GM12878 (cell line): ENCODE data around the gene ENDOD1. TPM values are rescaled to one million over a fixed set of nuclear protein-coding genes. Genes with fewer than 3 reads are reported as not detected.

Experiments used
- ATF7 ChIP-seq: fragments of 450-650 bp; IDR thresholded peaks from 2 replicates; pipeline ENCODE4 v1.6.1; 2016; ENCODE audit warnings: low read depth, mild to moderate bottlenecking
- BACH1 ChIP-seq: fragments of 450-650 bp; IDR thresholded peaks from 2 replicates; pipeline ENCODE4 v1.6.1; 2017; ENCODE audit warnings: mild to moderate bottlenecking, borderline replicate concordance
- BCL11A ChIP-seq: IDR thresholded peaks from 2 replicates; pipeline ENCODE4 v1.6.1; 2011; ENCODE audit warnings: low read depth, low read length
- BHLHE40 ChIP-seq, 2 experiments: fragments of 450-650 bp in 1 of 2; IDR thresholded peaks; 2 replicates each; pipeline ENCODE4 v1.6.1; 2011 to 2017; ENCODE audit warnings: low read depth in 2 of 2, borderline replicate concordance in 1 of 2, improper control_type of control experiment in 1 of 2, low read length in 1 of 2, mild to moderate bottlenecking in 1 of 2
- EZH2 ChIP-seq: IDR thresholded peaks from 2 replicates; pipeline ENCODE4 v1.6.1; 2012; ENCODE audit warnings: low read depth, mild to moderate bottlenecking, control low read depth, inconsistent platforms, low read length, borderline replicate concordance; ENCODE audit not compliant: control insufficient read depth
- GATAD2B ChIP-seq: fragments of 450-650 bp; conservative IDR thresholded peaks from 2 replicates; pipeline ENCODE4 v1.6.1; 2017; ENCODE audit warnings: low read depth, mild to moderate bottlenecking, moderate library complexity
- HDAC2 ChIP-seq: fragments of 200-600 bp; sonication (generic); IDR thresholded peaks from 2 replicates; pipeline ENCODE4 v1.6.1; 2017
- HDAC6 ChIP-seq: fragments of 200-600 bp; sonication (generic); IDR thresholded peaks from one replicate; pipeline ENCODE4 v1.8.0; 2017; ENCODE audit warnings: antibody characterized with exemption; ENCODE audit not compliant: unreplicated experiment
- HDGF ChIP-seq: fragments of 450-650 bp; IDR thresholded peaks from 2 replicates; pipeline ENCODE4 v1.6.1; 2016; ENCODE audit warnings: antibody characterized with exemption
- IKZF2 ChIP-seq, 2 experiments: fragments of 450-650 bp; IDR thresholded peaks; 2 replicates each; pipeline ENCODE4 v1.6.1; 2017; ENCODE audit warnings: mild to moderate bottlenecking in 2 of 2, moderate library complexity in 2 of 2
- MAX ChIP-seq: IDR thresholded peaks from 2 replicates; pipeline ENCODE4 v1.6.1; 2012; ENCODE audit warnings: low read depth, low read length, improper control_type of control experiment
- NBN ChIP-seq: fragments of 450-650 bp; IDR thresholded peaks from 2 replicates; pipeline ENCODE4 v1.6.1; 2016
- PKNOX1 ChIP-seq: fragments of 450-650 bp; IDR thresholded peaks from 2 replicates; pipeline ENCODE4 v1.6.1; 2016; ENCODE audit warnings: mild to moderate bottlenecking
- REST ChIP-seq: IDR thresholded peaks from 2 replicates; pipeline ENCODE4 v1.6.1; 2012; ENCODE audit warnings: mild to moderate bottlenecking, low read depth, low read length
- SIN3A ChIP-seq: IDR thresholded peaks from 2 replicates; pipeline ENCODE4 v1.6.1; 2012; ENCODE audit warnings: low read depth, low read length, improper control_type of control experiment
- SMC3 ChIP-seq: IDR thresholded peaks from 2 replicates; pipeline ENCODE4 v1.6.1; 2011; ENCODE audit warnings: low read length, improper control_type of control experiment, borderline replicate concordance
- TCF3 ChIP-seq: IDR thresholded peaks from 2 replicates; pipeline ENCODE4 v1.6.1; 2012; ENCODE audit warnings: low read depth, mild to moderate bottlenecking, low read length, borderline replicate concordance; ENCODE audit not compliant: insufficient read depth
- ZNF207 ChIP-seq: fragments of 450-650 bp; IDR thresholded peaks from 2 replicates; pipeline ENCODE4 v1.6.1; 2014; ENCODE audit warnings: antibody characterized with exemption, mild to moderate bottlenecking, borderline replicate concordance
- ZNF24 ChIP-seq: fragments of 450-650 bp; IDR thresholded peaks from 2 replicates; pipeline ENCODE4 v1.6.1; 2017; ENCODE audit warnings: antibody characterized with exemption, mild to moderate bottlenecking
- ZNF687 ChIP-seq: fragments of 450-650 bp; IDR thresholded peaks from 2 replicates; pipeline ENCODE4 v1.6.1; 2017; ENCODE audit warnings: mild to moderate bottlenecking, moderate library complexity
- ZSCAN29 ChIP-seq: fragments of 450-650 bp; IDR thresholded peaks from 2 replicates; pipeline ENCODE4 v1.6.1; 2017; ENCODE audit warnings: mild to moderate bottlenecking, moderate library complexity
- polyA plus RNA-seq, 11 experiments: library from polyadenylated mRNA; depleted of rRNA in 4 of 11; unstranded in 6 of 11; stranded (reverse) in 5 of 11; fragments of >200 nt; fragmentation: Nextera tagmentation in 4 of 11; fragmentation: Illumina TruSeq in 1 of 11; extraction: Ambion mirVana in 4 of 11; extraction: Trizol in 1 of 11; gene quantifications; 1 replicate in 1 of 11; 2 replicates in 10 of 11; pipeline versions ENCODE4 v1.2.1 to v1.2.3, GENCODE V29; 2011 to 2016; ENCODE audit warnings: inconsistent platforms in 2 of 11, missing spikeins in 2 of 11, low read depth in 1 of 11
- total RNA-seq, 4 experiments: library from RNA; depleted of rRNA in 3 of 4; stranded (reverse); fragments of >200 nt in 3 of 4; fragmentation: Illumina TruSeq in 1 of 4; extraction: Trizol in 1 of 4; gene quantifications; 2 replicates each; pipeline versions ENCODE4 v1.2.1 to v1.2.3, GENCODE V29; 2013 to 2021

ENDOD1 gene
- total and polyA plus RNA-seq, 10 of the 15 experiments (the other 5 are each of a cell fraction or from before 2014, with no cell fraction given): 6.0 to 30.0 (median 12.1) TPM

- peak in 1 of 2 experiments; percentile 38; a peak in 3 of 4 replicates for TF ChIP-seq IKZF2 (IDR thresholded peaks at IDR 0.05)
- TF ChIP-seq HDAC6: no peak
- no peak for TF ChIP-seq HDAC2
- peak; percentile 89 for TF ChIP-seq SMC3
- TF ChIP-seq BCL11A: no peak
- TF ChIP-seq SIN3A: 0 out of 2 replicates have a peak, but pooled peaks have one; percentile 21
- 0 out of 2 replicates have a peak, but pooled peaks have one; percentile 6 for TF ChIP-seq TCF3
- TF ChIP-seq BACH1: no peak; the same call in 1 of the 2 replicates
- peak; percentile 64 to 90 for TF ChIP-seq BHLHE40 (IDR thresholded peaks at IDR 0.05; ENCODE audit: borderline replicate concordance in 1 of 2, low read depth in 2 of 2, low read length in 1 of 2)
- TF ChIP-seq EZH2: no peak
- TF ChIP-seq MAX: peak; percentile 73; the same call in 1 of the 2 replicates
- TF ChIP-seq ATF7: peak; percentile 92
- peak; percentile 90 for TF ChIP-seq NBN
- TF ChIP-seq ZSCAN29: no peak
- TF ChIP-seq ZNF207: peak; percentile 45; the same call in 1 of the 2 replicates
- TF ChIP-seq ZNF687: peak; percentile 93
- no peak for TF ChIP-seq ZNF24
- TF ChIP-seq PKNOX1: peak; percentile 30; the same call in 1 of the 2 replicates
- TF ChIP-seq HDGF: peak; percentile 77; the same call in 1 of the 2 replicates
- TF ChIP-seq GATAD2B: 0 out of 2 replicates have a peak, but pooled peaks have one; percentile 76
- TF ChIP-seq REST: no peak
These were observed 61.5 kb downstream of the ENDOD1 start (continued) for GRCh38 chr11:95150956-95151684.
